ENCODE data around the gene DRC3.

DNA sequence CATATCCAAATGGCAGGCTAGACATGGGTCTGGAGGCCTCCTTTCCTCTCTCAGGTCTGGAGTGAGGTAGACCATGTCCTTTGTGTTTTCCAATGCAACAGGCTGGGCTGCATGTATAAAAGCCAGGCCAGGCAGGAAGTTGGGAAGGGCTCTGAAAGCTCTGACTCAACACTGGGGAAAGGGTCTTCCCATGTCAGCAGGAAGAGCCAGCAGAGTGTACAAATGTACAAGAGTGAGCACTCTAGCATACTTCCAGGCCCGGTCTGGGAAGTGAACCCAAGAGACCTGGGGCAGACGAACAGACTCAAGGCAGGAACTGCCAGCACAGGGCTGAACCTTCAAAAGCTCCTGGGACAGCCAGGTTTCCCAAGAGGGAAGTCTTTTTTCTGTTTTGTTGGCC lies 59.3 kb downstream of the DRC3 start:
- TF ChIP-seq POLR2AphosphoS5 (IDR thresholded peaks at IDR 0.05; ENCODE audit: low read depth, low read length) (no peak), POLR2A (IDR thresholded peaks at IDR 0.05; ENCODE audit: low read depth, low read length) (no peak)

Data from GM12892 (cell line).